B cell (primary cell): ENCODE data around the gene CLVS2.

Experiments
- CTCF ChIP-seq: fragments of 200-600 bp; IDR thresholded peaks from one replicate; pipeline ENCODE4 v1.8.0; 2022; ENCODE audit warnings: antibody characterized with exemption, mild to moderate bottlenecking
- EZH2 ChIP-seq: IDR thresholded peaks from 2 replicates; pipeline ENCODE4 v1.6.1; 2012; ENCODE audit warnings: borderline replicate concordance, low read depth, mild to moderate bottlenecking, moderate library complexity, low read length; ENCODE audit not compliant: insufficient read depth, poor library complexity, severe bottlenecking

- no peak for TF ChIP-seq EZH2
- TF ChIP-seq CTCF = no peak
These were observed 39.7 kb upstream of the CLVS2 start for GRCh38 chr6:122956376-122956775.
